ENCODE results near the gene AKAP7. TPM values are rescaled to one million over a fixed set of nuclear protein-coding genes. Genes with fewer than 3 reads are reported as not detected.
"Not testable (repeated sequence)": the region's sequence is repeated elsewhere in the genome, so short reads cannot be mapped to it uniquely, and the experiment has no call there.

AKAP7 gene
- total and polyA plus RNA-seq, 4 donors: 4.2 to 25.0 (median 8.6) TPM

- no peaks in the 10 kb centered on the region for H3K36me3 ChIP-seq (ENCODE audit: control insufficient read depth in 4 of 4, insufficient read depth in 4 of 4, low read length in 4 of 4)
- H3K27me3 ChIP-seq (ENCODE audit: control insufficient read depth in 3 of 3, insufficient read depth in 3 of 3, low read length in 2 of 3): no peaks in the 10 kb centered on the region
- H3K4me1 ChIP-seq (ENCODE audit: control insufficient read depth in 5 of 5, insufficient read depth in 5 of 5, low read length in 5 of 5): peaks cover 0 to 12% (median 6%) of the 10 kb centered on the region in 5 donors
- H3K4me3 ChIP-seq: no peak overlapping the region
- DNase-seq (no peak), ATAC-seq (ENCODE audit: insufficient read depth, low FRiP score) (no peak)
- no peaks in the 10 kb centered on the region for H3K9me3 ChIP-seq (ENCODE audit: control insufficient read depth in 4 of 4, insufficient read depth in 3 of 4, low read length in 3 of 4)
- TF ChIP-seq, protein P1, sequence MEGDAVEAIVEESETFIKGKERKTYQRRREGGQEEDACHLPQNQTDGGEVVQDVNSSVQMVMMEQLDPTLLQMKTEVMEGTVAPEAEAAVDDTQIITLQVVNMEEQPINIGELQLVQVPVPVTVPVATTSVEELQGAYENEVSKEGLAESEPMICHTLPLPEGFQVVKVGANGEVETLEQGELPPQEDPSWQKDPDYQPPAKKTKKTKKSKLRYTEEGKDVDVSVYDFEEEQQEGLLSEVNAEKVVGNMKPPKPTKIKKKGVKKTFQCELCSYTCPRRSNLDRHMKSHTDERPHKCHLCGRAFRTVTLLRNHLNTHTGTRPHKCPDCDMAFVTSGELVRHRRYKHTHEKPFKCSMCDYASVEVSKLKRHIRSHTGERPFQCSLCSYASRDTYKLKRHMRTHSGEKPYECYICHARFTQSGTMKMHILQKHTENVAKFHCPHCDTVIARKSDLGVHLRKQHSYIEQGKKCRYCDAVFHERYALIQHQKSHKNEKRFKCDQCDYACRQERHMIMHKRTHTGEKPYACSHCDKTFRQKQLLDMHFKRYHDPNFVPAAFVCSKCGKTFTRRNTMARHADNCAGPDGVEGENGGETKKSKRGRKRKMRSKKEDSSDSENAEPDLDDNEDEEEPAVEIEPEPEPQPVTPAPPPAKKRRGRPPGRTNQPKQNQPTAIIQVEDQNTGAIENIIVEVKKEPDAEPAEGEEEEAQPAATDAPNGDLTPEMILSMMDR (IDR thresholded peaks at IDR 0.05; ENCODE audit: control extremely low read depth, extremely low read depth): no peak
- no peak overlapping the region for H3K9ac ChIP-seq (ENCODE audit: insufficient read depth in 1 of 2, low read length in 2 of 2)
- no peak overlapping the region for H3K27ac ChIP-seq (ENCODE audit: low read depth in 1 of 2, low read length in 1 of 2)
- 54 to 65% methylated on average over 3 of the region's 3 CpGs for WGBS, 2 donors
Observed at GRCh38 chr6:131293472-131293911, 158.2 kb downstream of the AKAP7 start.

DNA sequence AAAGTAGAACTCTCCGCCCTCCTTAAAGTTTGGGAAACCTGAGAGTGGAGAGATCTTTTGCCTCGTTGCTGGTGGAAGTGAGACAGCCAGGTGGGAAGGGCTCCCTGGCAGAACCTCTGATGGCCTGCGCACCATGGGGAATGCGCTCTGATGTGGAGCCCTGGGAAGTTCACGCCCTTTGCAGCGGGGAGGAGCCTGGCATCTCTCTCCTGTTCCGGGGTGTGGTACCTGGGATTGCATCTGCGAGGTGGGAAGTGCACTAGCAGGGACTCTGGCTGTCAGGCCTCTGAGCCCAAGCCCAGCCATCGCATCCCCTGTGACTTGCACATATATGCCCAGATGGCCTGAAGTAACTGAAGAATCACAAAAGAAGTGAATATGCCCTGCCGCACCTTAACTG is 159.8 kb downstream of the AKAP7 start:
- Histone ChIP-seq H3K4me3 (no peak overlapping the region), H3K36me3 (ENCODE audit: control insufficient read depth in 4 of 4, insufficient read depth in 4 of 4, low read length in 4 of 4) (no peaks in the 10 kb centered on the region), H3K27me3 (ENCODE audit: control insufficient read depth in 3 of 3, insufficient read depth in 3 of 3, low read length in 2 of 3) (no peaks in the 10 kb centered on the region), H3K4me1 (ENCODE audit: control insufficient read depth in 5 of 5, insufficient read depth in 5 of 5, low read length in 5 of 5) (peaks cover 0 to 12% (median 6%) of the 10 kb centered on the region in 5 donors), H3K9ac (ENCODE audit: insufficient read depth in 1 of 2, low read length in 2 of 2) (no peak overlapping the region), H3K27ac (ENCODE audit: low read depth in 1 of 2, low read length in 1 of 2) (no peak overlapping the region), H3K9me3 (ENCODE audit: control insufficient read depth in 4 of 4, insufficient read depth in 3 of 4, low read length in 3 of 4) (no peaks in the 10 kb centered on the region)
- no peak for ATAC-seq (ENCODE audit: insufficient read depth, low FRiP score)
- TF ChIP-seq, protein P1 (IDR thresholded peaks at IDR 0.05; ENCODE audit: control extremely low read depth, extremely low read depth): no peak
- 95 to 96% methylated on average over 10 of the region's 10 CpGs for WGBS, 2 donors
- DNase-seq: no peak

GRCh38 chr6:131300826-131301225 is 165.6 kb downstream of the AKAP7 start:
- not testable (repeated sequence) for H3K4me3 ChIP-seq; H3K27ac ChIP-seq (ENCODE audit: low read depth in 1 of 2, low read length in 1 of 2); H3K9me3 ChIP-seq (ENCODE audit: control insufficient read depth in 4 of 4, insufficient read depth in 3 of 4, low read length in 3 of 4); DNase-seq; H3K9ac ChIP-seq (ENCODE audit: insufficient read depth in 1 of 2, low read length in 2 of 2); H3K27me3 ChIP-seq (ENCODE audit: control insufficient read depth in 3 of 3, insufficient read depth in 3 of 3, low read length in 2 of 3); H3K4me1 ChIP-seq (ENCODE audit: control insufficient read depth in 5 of 5, insufficient read depth in 5 of 5, low read length in 5 of 5); H3K36me3 ChIP-seq (ENCODE audit: control insufficient read depth in 4 of 4, insufficient read depth in 4 of 4, low read length in 4 of 4); ATAC-seq (ENCODE audit: insufficient read depth, low FRiP score)
- 93 to 96% methylated on average over 7 of the region's 7 CpGs for WGBS, 2 donors

DNA sequence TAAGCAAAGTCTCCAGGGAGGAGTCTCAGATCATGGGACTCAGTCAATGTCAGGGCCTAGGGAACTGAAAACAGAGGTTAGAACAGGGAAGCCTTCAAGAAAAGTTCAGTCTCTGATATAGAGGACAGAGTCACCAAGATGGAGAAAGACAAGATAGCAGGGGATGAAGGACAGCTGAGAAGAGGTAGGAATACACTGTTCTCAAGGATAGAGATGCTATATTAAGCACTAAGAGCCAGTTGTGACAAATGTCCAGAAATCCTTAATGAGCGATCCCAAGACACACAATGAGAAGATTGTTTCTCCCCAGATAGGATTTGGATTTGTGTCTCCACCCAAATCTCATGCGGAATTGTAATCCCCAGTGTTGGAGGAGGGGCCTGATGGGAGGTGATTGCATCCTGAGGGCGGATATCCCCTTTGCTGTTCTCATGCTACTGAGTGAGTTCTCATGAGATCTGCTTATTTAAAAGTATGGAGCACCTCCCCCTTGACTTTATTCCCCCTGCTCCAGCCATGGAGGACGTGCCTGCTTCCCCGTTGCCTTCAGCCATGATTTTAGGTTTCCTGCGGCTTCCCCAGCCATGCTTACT is 168.2 kb downstream of the AKAP7 start:
- no peaks in the 10 kb centered on the region for H3K36me3 ChIP-seq (ENCODE audit: control insufficient read depth in 4 of 4, insufficient read depth in 4 of 4, low read length in 4 of 4)
- TF ChIP-seq, protein P1 (IDR thresholded peaks at IDR 0.05; ENCODE audit: control extremely low read depth, extremely low read depth): no peak
- H3K9me3 ChIP-seq (ENCODE audit: control insufficient read depth in 4 of 4, insufficient read depth in 3 of 4, low read length in 3 of 4): no peaks in the 10 kb centered on the region
- no peak overlapping the region for H3K9ac ChIP-seq (ENCODE audit: insufficient read depth in 1 of 2, low read length in 2 of 2)
- ATAC-seq (ENCODE audit: insufficient read depth, low FRiP score): no peak
- H3K4me3 ChIP-seq: no peak overlapping the region
- no peak for DNase-seq
- 87 to 93% methylated on average over 6 of the region's 6 CpGs for whole genome bisulfite sequencing, 2 donors
- no peaks in the 10 kb centered on the region for H3K4me1 ChIP-seq (ENCODE audit: control insufficient read depth in 5 of 5, insufficient read depth in 5 of 5, low read length in 5 of 5)
- H3K27me3 ChIP-seq (ENCODE audit: control insufficient read depth in 3 of 3, insufficient read depth in 3 of 3, low read length in 2 of 3): no peaks in the 10 kb centered on the region
- no peak overlapping the region for H3K27ac ChIP-seq (ENCODE audit: low read depth in 1 of 2, low read length in 1 of 2)

All from lung (tissue), 12 donors.